Ishikawa (cell line): ENCODE results near the gene HDX.

Experiments used
- EGR1 ChIP-seq: IDR thresholded peaks from 2 replicates; pipeline ENCODE4 v1.6.1; 2012
- FOXM1 ChIP-seq: IDR thresholded peaks from 2 replicates; pipeline ENCODE4 v1.6.1; 2012; ENCODE audit warnings: low read depth, borderline replicate concordance
- REST ChIP-seq: IDR thresholded peaks from 2 replicates; pipeline ENCODE4 v1.6.1; 2012; ENCODE audit warnings: low read depth, mild to moderate bottlenecking
- TAF1 ChIP-seq: IDR thresholded peaks from 2 replicates; pipeline ENCODE4 v1.6.1; 2012; ENCODE audit warnings: low read depth, mild to moderate bottlenecking
- TCF12 ChIP-seq: IDR thresholded peaks from 2 replicates; pipeline ENCODE4 v1.6.1; 2012; ENCODE audit warnings: low read depth
- YY1 ChIP-seq: IDR thresholded peaks from 2 replicates; pipeline ENCODE4 v1.6.1; 2012; ENCODE audit warnings: low read depth

GRCh38 chrX:84339507-84340364 is 162.5 kb downstream of the HDX start:
- TF ChIP-seq EGR1 (no peak), YY1 (no peak), FOXM1 (no peak), TCF12 (no peak), TAF1 (no peak), REST (no peak)
